HG02588 (cell line): ENCODE results near the gene ARTN.

Experiments
- ATAC-seq: cut with Tn5 transposase; IDR thresholded peaks from one replicate; pipeline ENCODE4 v1.9.1; 2021; ENCODE audit warnings: mild to moderate bottlenecking, moderate library complexity; ENCODE audit not compliant: unreplicated experiment

Gene ARTN

DNA sequence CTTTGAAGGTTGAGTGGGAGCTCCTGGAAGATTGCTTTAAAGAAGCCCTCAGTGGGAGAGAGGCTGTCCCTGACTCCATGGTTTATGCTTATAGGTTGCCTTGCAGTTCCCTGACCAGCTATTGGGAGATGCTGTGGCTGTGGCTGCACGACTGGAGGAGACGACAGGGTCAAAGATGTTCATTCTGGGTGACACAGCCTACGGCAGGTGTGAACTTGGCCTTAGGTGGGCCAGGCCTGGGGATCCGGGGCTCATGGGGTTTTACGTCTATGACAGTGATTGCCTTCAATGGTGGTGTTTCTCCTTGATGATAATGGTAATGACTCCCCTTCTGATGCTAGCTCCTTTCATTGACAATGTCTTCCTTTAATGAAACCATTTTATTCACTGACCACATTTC is 36.9 kb downstream of the ARTN start:
- no peak for ATAC-seq

- ATAC-seq: no peak
Observed at GRCh38 chr1:43970911-43971310, 37.3 kb downstream of the ARTN start.

DNA sequence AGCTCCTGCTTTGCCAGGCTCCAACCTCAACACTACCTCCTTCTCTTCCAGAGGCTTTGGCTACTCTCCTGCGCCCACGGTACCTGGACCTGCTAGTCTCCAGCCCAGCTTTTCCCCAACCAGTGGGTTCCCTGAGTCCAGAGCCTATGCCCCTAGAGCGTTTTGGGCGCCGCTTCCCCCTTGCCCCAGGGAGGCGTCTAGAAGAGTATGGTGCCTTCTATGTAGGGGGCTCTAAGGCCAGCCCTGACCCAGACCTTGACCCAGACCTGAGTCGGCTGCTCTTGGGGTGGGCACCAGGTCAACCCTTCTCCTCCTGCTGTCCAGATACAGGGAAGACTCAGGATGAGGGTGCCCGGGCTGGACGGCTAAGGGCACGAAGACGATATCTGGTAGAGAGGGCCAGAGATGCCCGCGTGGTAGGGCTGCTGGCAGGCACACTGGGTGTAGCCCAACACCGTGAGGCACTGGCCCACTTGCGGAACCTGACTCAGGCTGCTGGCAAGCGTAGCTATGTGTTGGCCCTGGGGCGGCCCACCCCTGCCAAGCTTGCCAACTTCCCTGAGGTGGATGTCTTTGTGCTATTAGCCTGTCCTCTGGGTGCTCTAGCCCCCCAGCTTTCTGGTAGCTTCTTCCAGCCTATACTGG is 37.9 kb downstream of the ARTN start:
- no peak for ATAC-seq

DNA sequence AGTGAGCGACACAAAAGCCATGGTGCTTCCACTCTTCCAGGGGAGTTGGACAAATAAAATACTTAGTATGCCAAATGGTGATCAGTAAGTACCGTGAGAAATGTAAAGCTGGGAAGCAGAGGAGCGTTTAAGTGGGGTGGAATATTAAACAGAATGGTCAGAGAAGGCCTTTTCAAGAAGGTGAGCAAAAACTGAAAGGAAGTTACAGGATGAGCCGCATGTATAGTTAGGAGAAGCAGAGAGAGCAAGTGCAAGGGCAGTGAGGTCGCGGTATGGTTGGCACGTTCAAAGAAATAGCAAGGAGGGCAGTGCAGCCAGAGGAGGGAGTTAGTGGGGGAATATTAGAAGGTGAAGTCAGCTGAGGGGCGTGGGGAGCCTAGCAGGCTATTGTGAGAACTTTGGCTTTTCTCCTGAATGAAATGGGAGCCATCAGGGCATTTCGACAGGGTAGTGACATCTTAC is 40.4 kb downstream of the ARTN start:
- ATAC-seq: no peak

GRCh38 chr1:43974443-43975248 is 41.0 kb downstream of the ARTN start, which contains the start of gene ATP6V0B:
Gene ATP6V0B, plus strand, starts transcription at chr1:43974960. Its CDS starts 81 bp downstream, at chr1:43975041.
- ATAC-seq: peak; percentile 66

GRCh38 chr1:43975249-43975961 is 41.8 kb downstream of the ARTN start:
- no peak for ATAC-seq

DNA sequence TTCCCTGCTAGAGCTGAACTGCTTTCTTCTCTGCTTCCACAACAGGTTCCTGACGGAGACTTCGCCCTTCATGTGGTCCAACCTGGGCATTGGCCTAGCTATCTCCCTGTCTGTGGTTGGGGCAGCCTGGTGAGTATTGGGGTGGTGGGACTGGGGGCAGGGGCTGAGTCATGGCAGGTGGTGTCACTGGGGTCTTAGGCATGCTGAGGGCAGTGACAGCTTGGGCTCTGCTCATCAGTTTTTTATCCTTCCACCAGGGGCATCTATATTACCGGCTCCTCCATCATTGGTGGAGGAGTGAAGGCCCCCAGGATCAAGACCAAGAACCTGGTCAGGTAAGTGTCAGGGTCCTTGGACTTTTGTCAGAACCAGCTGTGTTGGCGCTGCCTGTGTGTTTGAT is 42.4 kb downstream of the ARTN start:
- no peak for ATAC-seq

DNA sequence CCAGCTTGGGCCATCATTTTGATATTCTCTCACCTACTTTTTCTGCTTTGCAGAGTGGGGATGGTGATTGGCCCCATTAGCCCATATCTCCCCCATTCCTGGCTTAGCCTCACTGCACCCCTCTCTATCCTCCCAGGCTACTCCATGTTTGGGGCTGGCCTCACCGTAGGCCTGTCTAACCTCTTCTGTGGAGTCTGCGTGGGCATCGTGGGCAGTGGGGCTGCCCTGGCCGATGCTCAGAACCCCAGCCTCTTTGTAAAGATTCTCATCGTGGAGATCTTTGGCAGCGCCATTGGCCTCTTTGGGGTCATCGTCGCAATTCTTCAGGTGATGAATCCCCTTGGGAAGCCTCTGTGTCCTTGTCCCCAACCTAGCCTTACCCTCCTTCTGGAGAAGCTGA is 43.3 kb downstream of the ARTN start:
- no peak for ATAC-seq

DNA sequence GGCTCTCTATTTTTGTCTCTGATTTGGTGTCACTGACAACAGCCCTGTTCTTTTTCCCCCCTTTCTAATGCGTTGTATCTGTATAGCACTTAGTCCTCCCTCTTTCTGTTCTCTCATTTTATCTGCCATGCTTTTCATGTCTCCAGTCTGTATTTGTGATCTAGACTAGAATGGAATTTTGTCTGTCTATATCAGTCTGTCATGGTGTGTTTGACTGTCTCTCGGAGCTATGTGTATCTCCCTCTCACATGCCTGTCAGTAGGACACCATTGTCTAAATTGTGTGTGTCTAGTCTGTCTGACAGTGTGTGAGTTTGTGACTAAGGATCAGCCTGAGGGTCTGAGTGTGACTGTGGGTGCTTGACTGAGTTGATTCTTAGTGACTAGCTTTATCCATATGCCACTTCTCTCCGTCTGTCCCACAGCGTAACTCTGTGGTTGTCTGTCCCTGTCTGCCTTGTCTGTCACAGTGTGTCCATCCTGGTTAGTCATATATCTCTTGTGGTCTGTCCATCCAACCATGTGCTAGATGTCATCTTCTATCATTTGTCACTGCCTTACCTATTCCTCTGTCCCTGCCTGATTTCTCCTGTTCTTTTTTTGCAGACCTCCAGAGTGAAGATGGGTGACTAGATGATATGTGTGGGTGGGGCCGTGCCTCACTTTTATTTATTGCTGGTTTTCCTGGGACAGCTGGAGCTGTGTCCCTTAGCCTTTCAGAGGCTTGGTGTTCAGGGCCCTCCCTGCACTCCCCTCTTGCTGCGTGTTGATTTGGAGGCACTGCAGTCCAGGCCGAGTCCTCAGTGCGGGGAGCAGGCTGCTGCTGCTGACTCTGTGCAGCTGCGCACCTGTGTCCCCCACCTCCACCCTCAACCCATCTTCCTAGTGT is 44.0 kb downstream of the ARTN start:
- ATAC-seq: no peak

GRCh38 chr1:43978264-43978550 is 44.6 kb downstream of the ARTN start:
- ATAC-seq: no peak

GRCh38 chr1:43978551-43979260 is 45.1 kb downstream of the ARTN start, which contains the start of gene B4GALT2:
Gene B4GALT2, plus strand, starts transcription at chr1:43979210. Its CDS starts 1,951 bp downstream, at chr1:43981161.
- no peak for ATAC-seq

- no peak for ATAC-seq
Observed at GRCh38 chr1:43979261-43979527, 45.6 kb downstream of the ARTN start.

GRCh38 chr1:43979528-43980254 is 46.1 kb downstream of the ARTN start:
- no peak for ATAC-seq

DNA sequence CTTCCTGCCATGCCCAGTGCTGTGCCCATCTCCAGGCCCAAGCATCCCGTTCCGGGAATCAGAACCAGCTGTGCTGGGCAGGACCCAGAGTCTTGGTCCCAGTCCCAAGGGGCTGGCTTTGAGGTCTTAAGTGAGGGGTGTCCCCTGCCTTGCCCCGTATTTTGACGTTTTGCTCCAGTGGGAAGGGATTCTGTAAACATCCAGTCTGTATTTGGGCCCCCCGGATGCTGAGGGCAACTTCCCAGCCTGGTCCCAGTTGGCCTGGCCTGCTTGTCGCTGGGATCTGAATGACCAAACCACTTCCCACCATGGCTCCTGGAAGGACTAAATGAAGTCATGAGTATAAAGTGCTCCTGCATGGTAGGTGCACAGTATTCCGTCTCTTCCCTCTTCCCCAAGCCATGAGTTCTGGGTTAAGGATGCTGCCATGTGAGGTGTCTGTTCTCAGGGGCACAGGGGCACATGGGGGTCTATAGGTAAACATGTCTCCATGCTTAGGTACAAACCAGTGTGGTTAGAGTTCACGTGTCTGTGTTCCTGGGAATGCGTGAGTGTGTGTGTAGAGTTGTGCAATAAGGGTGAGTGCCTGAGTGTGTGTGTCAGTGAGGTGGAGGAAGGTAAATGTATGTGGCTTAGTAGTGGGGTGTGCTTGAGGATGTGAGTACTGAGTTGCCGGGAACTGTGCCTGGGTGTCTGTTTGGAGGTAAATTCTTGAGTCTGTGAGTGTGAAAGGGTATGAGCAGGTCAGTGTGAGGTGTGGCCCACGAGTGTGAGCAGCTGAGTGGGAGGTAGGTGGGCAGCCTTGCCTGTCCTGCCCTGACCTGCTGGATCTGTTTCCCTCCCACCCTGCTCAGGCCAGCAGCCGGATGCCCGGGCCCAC is 46.9 kb downstream of the ARTN start:
- no peak for ATAC-seq

DNA sequence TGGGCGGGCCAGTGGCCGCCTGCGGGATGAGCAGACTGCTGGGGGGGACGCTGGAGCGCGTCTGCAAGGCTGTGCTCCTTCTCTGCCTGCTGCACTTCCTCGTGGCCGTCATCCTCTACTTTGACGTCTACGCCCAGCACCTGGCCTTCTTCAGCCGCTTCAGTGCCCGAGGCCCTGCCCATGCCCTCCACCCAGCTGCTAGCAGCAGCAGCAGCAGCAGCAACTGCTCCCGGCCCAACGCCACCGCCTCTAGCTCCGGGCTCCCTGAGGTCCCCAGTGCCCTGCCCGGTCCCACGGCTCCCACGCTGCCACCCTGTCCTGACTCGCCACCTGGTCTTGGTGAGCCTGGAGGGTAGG is 47.5 kb downstream of the ARTN start:
- ATAC-seq: no peak

GRCh38 chr1:43981636-43982035 is 48.0 kb downstream of the ARTN start:
- ATAC-seq: no peak

DNA sequence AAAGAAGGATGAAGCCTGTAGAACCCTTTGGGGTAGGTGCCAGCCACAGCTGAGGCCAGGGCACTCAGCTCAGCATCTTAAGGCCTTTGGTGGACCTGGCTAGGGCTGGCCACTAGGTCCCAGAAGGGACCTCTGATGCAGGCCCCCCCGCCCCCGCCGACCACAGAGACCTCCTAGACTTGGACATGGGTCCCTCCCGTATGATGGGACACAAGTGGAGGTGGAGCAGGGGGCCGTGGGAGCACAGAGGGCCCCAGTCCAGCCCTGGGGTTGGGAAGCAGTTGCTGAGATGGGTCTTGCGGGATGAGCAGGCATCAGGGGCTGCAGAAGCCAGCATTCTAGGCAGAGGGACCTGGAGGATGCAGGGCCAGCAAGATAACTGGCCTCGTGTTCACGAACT is 48.6 kb downstream of the ARTN start:
- no peak for ATAC-seq

DNA sequence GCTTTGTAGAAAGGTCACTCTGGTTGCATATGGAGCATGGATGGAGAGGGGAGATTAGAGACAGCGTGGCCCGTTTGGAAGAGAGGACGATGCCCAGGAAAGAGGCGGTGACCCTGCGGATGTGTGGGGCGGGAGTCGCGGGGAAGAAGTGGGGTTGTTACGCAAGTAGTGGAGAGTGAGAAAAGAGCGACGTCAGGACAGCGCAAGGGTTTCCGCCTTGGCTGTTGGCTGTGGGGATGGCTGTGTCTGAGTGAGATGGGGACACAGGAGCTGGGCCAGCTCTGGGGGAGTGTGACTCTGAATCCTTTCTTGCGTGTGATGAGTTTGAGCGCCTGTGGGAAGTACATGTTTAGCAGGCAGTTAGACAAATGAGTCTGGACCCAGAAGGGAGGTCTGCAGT is 49.2 kb downstream of the ARTN start:
- ATAC-seq: no peak
